MM.1S (cell line): ENCODE measurements around the gene ACTR2.

Experiments used
- EZH2 ChIP-seq: fragments of 300-600 bp; sonication (generic); optimal IDR thresholded peaks from 2 replicates; pipeline ENCODE3; 2017; ENCODE audit warnings: low read depth, mild to moderate bottlenecking, antibody characterized with exemption, low read length, mixed read lengths
- EZH2phosphoT487 ChIP-seq: fragments of 300-600 bp; sonication (generic); IDR thresholded peaks from 2 replicates; pipeline ENCODE4 v1.6.1; 2018; ENCODE audit warnings: antibody characterized with exemption, low read length
- TF ChIP-seq, protein P1 (sequence below): fragments of 300-600 bp; sonication (generic); IDR thresholded peaks from 2 replicates; pipeline ENCODE4 v1.5.1; 2016; ENCODE audit warnings: antibody characterized with exemption, low read length, mixed read lengths

- TF ChIP-seq, protein P1, sequence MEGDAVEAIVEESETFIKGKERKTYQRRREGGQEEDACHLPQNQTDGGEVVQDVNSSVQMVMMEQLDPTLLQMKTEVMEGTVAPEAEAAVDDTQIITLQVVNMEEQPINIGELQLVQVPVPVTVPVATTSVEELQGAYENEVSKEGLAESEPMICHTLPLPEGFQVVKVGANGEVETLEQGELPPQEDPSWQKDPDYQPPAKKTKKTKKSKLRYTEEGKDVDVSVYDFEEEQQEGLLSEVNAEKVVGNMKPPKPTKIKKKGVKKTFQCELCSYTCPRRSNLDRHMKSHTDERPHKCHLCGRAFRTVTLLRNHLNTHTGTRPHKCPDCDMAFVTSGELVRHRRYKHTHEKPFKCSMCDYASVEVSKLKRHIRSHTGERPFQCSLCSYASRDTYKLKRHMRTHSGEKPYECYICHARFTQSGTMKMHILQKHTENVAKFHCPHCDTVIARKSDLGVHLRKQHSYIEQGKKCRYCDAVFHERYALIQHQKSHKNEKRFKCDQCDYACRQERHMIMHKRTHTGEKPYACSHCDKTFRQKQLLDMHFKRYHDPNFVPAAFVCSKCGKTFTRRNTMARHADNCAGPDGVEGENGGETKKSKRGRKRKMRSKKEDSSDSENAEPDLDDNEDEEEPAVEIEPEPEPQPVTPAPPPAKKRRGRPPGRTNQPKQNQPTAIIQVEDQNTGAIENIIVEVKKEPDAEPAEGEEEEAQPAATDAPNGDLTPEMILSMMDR, result no peak
- no peak for TF ChIP-seq EZH2phosphoT487
- no peak for TF ChIP-seq EZH2
Observed at GRCh38 chr2:65198737-65199136, 28.9 kb upstream of the ACTR2 start.
